GM21390 (cell line): ENCODE results near the gene PALM2AKAP2.

Experiments used
- ATAC-seq: cut with Tn5 transposase; IDR thresholded peaks from one replicate; pipeline ENCODE4 v1.9.1; 2021; ENCODE audit not compliant: unreplicated experiment

Gene PALM2AKAP2

DNA sequence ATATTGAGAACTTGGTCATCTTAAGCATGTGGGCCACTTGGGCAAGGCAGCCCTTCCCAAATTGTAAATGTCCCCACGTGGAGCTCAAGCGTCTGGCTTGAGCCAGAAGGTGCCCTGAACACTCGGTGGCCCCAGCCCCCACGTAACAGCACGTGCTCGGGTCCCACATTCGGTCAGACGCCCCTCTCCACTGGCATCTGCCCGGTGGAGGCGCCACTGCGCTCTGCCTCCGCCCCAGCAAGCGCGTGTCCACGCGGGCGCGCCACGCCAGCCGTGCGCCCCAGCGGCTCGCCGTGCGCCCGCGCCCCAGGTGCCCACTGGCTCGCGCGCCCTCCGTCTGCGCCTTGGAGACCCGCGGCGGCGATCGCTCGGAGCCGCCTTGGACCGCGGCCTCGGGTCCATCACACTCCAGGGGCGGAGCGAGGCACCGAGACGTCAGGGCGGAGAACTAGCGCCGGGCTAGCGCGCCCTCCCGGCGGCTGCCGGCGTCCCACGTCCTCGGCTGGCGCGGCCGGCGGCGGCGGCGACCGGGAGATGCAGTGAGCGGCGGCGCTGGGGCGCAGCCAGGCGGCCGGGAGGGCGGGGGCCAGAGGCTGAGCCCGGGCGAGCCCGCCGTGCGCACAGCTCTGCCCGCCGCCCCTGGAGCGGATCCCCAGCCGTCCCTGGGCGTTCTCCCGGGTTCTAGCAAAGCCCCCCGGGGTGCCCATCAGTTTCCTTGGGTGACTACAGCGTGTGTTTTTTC lies at the start of gene PALM2AKAP2:
Gene PALM2AKAP2, plus strand, starts transcription at position 488 of the 742 bp plus-strand sequence. CDS start 291 bp downstream, outside the sequence.
- no peak for ATAC-seq

DNA sequence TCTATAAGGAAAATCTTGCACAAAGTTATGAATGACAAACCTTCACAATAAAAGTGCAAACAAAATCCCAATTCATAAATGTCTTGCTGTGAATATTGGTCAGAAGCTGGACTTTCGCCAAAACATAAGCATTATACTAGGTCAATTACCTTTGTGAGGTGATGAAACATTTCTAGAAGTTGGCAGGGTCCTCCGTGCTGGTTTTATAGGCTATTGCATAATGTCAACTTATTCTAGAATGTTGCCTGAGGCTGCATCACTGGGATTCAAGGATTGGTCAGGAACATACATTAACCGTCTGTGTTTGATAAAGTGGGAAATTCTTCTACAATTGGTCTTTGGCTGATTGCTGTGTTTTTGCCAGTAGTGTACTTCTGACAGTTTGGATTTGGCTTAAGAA lies 49.8 kb upstream of the PALM2AKAP2 start:
- ATAC-seq: no peak

DNA sequence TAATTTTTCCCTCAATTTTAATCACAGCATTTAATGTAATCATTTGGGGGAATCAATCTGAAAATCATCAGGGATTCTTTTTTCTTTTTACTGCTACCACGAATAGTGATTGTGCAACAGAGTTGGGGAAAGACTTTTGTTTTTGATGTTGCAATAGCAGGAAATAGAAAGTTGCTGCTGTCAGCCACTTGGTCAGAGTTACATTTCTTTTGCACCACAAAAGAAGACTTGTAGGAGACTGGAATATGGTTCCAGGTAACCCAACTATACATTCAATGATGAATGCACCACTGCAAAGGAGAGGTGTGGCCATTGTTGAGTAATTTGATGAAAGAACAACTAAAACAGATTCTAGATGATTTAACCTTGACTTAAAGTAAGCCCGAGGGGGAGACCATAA lies 46.3 kb upstream of the PALM2AKAP2 start:
- ATAC-seq: no peak

DNA sequence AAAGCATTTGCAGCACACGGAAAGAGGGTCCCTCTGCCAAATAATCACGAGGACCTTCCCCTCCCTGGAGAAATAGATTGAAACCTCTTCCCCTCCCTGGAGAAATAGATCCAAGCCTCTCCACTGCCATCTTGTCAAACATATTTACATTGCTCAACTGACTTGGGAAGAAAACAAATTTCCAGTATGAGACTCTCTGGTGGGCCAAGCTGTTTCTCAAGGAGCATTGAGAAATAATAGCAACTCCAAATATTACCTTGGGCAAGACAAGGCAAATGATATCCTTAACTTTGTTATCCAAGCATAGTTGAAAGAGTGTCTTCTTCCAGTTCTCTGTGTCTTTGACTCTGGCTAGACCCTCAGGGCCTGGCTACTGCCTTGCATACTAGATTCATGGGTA lies 45.2 kb upstream of the PALM2AKAP2 start:
- no peak for ATAC-seq

DNA sequence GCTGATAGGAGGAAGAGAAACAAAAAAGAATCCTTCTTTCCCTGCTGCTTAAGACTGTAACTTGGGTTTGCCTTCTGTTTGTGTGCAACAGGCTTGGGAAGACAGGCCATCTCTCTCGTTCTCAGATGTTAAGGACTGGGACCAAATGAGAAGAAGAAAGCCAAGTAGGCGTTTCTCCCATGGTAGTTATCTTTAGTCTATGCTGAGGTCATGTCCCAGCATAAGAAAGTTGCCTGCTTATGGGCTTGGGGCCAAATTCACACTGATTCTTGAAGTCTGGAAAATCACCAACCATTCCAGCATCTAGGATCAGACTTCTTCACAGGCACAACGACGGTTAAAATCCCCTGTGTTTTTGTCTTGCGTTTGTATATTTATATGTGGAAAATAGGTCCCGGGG lies 44.2 kb upstream of the PALM2AKAP2 start:
- no peak for ATAC-seq

DNA sequence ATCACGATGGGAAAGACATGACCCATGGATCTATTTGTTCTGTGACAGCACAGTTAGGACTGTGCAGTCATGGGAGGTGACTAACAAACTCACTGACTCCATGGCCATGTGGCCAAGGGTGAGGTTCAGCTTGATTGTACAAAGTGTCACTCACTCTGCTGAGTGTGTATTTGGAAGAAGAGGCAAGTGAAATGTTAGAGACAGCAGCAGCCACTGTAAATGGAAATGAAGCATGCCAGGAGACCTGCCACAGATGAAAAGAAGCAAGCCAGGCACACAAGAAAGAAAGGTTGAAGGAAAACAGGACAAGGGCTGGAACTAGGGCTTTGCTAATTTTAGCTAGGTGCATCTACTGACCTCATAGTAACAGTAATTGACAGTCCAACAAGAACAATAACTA lies 42.7 kb upstream of the PALM2AKAP2 start:
- no peak for ATAC-seq

DNA sequence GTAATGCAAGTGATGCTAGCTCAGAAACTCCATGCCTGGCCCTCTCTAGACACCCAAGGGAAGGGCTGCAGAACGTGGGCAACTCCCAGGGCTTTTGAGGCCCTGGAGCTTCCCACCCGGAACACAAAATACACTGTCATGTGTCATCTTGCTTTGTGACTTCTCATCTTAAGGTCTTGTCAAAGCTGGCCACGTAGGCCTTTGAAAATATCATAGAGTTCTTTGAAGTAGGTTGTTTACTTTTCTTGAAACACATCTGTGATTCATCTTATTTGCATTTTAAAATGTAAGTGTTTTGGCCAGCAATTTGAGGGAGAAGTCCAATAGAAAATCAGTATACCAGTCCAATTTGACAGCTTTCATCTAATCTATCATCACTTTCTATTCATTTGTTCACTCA lies 40.2 kb upstream of the PALM2AKAP2 start:
- no peak for ATAC-seq

DNA sequence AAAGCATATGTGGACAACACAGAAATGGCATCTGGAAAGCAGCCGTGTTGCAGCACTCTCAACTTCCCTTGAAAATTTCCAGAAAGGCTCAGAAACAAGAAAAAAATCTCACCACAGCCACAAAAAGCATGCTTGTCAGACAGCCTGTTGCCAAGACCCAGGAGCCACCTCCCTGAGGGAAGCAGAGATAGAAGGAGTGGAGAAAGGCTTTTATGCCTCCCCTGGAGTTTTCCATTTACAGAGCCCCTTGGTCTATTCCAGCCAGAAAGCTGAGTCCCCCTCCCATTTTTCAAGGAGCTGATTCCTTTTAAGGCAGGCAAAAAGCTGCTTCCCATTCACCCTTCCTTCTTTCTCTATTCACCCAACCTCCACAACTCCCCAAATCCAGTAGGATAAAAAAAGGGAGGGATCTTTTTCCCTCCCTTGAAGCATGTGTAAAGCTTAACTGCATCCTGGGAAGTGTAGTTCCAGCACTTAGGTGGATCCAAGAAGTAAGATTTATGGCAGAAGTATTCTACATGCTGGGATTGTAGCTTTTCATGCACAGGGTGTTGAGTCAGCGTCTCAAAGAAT lies 37.1 kb upstream of the PALM2AKAP2 start:
- ATAC-seq: no peak

DNA sequence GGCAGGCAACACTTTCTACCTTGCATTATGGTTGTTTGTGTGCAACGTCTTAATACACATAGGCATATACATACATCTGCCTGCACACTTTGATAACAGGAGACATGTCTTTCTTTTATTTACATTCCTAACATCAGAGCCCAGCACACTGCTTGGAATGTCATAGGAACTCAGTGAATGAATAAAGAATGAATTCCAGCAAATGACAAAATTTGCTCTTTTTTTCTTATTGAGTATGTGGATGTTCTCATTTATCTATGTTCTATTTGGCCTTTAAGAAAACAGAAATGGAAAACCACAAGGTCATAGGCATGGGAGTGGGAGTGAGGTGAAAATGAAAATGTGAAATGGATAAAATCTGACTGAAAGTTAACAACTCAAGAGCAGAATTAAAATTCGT lies 36.3 kb upstream of the PALM2AKAP2 start:
- no peak for ATAC-seq

DNA sequence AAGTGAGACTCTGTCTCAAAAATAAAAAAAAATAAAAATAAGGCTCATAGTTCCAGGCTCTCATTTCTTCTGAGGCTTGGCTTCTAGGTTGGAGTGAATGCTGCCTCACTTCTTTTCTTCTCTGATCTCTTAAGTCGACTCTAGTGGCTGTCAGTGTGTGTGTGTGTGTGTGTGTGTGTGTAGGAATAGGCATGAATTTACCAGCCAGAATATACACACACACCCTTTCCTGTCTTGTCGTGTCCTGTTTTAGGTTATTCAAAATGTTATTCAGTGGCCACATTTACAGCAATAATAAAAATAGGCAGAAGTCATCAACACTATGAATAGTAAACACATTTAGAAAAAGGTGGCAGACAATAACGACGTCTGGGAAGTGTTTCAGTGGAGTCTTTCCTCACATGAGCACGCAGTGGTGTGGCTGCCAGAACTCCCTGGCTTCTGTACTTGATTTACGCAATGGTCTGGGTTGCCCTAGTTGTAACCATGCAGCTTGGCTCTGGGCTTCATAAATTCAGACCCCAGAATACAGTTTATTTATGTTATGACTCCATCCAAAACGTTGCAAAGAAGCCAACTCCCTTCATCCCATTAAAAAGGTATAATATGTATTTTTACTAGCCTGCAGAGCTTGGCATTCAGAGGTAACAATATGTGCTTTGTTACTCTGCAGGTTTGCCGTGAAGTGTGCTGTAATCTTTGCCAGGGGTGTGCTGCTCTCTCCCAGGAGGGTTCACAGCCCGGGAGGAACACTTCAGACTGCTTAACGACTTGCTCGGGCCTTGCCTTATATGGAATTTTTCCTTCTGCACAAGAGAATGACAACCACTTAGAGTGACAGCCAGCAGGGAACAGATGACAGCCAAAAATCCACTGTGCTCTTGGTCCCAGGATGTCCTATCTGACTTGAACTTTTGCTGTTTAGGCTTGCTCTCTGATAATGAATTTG lies 34.4 kb upstream of the PALM2AKAP2 start:
- ATAC-seq: no peak

DNA sequence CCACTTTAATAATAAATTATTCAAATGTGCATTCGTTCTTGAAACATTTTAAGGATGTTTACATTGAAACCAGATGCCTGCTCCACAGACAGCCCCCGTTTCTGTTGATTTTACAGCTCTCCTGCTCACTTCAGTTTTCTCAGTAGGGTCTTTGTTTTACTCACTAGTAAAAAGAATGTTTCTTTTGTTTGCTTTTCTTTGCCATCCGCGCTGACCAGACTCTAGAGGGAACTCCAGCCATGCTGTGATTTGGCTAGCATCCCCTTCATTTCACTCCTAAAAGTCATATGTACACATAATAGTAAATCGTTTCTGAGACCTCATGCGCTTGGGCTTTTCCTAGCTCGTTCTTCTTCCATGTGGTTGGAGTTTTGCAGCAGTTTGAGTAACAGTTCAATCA lies 28.7 kb upstream of the PALM2AKAP2 start:
- no peak for ATAC-seq

DNA sequence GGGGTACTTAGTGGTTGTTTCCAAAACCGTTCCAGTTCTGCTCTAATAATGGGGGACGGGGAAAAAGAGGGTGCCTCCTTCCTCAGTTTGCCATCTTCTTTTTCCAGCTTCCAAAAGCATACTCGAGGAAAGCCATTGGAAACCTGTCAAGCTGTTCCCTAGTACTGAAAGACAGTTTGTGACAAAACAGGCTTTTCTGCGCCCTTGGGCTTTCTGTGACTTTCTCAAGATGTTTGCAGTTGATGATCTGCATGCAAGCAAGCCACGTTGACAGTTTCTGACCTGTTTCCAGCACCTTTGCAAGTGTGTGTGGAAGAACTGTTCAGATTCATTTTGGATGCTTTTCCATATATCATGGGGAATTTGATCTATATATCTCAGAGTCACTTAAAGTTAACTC lies 26.7 kb upstream of the PALM2AKAP2 start:
- no peak for ATAC-seq

DNA sequence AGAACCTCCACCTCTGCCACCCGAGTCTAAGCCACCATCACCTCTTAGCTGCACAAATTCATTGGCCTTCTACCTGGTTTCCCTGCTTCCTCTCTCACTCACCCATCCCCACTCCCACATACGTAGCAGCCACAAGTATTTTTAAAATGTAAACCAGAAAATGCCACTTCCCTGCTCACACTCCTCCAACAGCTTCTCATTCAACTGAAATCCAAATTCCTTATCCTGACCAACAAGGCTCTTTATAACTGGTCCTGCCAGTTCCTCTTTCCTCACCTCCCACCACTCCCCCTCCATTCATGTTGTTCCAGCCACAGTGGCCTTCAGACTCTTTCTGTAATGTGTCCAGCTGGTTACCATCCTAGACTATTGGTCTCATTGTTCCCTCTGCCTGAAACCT lies 25.0 kb upstream of the PALM2AKAP2 start:
- ATAC-seq: no peak

DNA sequence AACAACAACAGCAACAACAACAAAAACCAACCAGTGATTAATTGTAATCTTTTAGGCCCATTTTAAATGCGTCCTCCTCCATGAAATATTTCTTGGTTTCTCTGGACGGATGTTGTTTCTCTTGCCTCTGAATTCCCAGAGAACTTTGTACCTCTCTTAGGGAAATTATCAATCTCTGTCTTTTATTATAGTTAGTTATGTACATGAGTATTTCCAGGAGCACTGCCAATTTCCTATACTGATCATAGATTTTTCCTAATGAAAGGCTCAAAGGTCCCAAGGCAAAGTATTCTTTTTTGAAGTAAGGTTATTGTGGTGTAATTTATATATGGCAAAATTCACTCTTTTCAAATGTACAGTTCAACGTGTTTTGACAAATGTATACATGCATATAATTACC lies 20.4 kb upstream of the PALM2AKAP2 start:
- ATAC-seq: no peak

DNA sequence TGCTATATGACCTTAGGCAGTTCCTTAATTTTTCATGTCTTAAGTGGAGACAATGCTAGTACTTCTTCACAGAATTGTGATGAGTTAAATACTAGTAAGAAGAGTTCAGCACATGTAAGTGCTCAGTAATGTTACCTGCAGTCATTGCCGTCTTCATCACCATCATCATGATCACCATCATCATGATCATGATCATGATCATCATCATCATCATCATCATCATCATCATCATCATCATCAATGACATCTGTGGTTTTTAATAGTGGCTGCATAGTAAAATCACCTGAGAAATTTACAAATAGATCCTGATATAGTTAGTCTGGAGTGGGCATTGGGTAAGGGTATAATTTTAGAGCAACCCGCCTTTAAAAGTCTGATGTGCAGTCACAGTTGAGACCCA lies 14.7 kb upstream of the PALM2AKAP2 start:
- no peak for ATAC-seq

DNA sequence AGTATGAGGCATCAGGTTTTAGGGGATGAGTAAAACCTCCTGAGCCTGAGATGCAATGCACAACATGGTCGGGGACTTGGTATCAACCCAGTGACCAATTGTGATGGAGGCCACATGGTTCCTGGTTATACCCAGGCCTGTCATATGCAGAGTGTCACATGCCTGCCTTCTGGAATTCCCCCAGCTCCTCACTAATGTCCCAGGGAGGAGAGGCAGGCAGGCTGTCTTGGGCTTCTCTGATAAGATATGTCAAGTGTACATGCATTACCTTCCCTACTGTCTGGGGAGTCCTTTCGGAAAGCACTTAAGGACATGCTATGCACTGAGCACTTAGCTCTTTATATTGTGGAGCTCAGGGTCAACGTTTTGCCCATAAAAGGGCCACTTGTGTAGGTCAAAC lies 14.2 kb upstream of the PALM2AKAP2 start:
- no peak for ATAC-seq

DNA sequence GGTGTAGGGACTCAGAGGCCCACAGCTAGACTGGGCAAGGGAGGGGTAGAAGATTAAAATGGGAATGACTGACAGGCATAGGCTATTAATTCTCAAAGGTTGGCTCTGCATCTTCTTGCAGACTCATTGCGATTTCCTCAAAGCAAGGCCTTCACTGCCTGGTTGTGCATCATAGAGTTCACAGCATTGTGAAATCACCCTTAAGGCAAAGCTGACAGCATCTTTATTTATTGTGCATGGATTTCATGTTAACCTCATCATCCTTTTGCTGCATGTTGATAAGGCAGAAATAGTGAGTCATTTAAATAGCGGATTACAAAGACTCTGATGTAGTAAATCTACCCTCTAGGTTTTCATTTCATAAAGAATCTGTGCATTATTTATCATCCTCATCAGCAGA lies 13.6 kb upstream of the PALM2AKAP2 start:
- no peak for ATAC-seq

DNA sequence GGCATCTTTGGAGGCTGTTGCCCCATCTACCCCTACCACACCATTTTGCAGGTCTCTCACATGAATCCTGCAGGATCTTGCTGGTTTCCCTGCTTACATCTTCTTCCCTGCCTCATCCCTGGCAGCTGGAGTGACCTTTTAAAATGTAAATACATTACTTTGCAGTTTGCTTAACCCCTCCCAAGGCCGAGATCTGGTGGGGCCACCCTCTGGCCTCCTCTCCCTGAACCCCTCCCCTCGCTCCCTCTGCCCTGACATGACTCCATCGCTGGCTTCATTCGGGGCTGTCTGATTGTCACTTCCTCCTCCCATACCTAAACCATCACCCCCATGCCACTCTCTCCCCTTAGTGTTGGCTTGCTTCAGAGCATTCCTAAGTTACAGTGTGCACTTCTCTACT lies 12.6 kb upstream of the PALM2AKAP2 start:
- no peak for ATAC-seq

DNA sequence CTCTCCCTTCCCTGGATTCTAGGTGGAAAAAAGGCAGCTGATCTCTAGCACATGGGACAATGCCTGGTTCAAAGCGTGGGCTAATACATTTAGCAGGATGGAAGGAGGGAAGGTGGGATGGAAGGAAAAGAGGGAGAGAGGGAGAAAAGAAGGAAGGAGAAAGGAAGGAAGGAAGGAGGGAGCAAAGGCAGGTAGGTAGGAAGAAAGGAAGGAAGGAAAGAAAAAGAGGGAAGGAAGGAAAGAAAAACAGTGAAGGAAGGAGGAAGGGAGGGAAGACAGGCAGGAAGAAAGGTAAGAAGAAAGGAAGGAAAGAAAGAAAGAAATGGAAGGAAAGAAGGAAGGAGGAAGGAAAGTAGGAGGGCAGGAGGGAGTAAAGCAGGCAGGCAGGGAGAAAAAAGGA lies 12.2 kb upstream of the PALM2AKAP2 start:
- ATAC-seq: no peak

DNA sequence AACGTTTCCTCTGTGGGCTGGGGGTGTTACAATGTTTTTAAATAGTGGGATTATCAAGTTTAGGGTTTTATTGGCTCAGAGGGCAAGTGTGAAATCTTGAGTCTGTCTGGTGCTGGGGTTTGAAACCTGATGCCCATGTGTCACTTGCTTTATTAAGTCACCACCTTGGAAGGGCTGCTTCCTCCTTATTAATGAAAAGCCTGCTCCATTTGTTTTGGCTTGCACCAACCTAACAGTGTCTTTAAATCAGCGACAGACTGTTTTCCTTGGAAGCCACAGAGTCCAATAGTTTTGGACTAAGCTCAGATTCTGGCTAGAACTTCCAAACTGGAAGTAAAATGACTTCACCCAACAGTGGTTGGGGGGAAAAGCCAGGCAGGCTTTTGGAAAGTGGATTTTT lies 10.7 kb upstream of the PALM2AKAP2 start:
- no peak for ATAC-seq

DNA sequence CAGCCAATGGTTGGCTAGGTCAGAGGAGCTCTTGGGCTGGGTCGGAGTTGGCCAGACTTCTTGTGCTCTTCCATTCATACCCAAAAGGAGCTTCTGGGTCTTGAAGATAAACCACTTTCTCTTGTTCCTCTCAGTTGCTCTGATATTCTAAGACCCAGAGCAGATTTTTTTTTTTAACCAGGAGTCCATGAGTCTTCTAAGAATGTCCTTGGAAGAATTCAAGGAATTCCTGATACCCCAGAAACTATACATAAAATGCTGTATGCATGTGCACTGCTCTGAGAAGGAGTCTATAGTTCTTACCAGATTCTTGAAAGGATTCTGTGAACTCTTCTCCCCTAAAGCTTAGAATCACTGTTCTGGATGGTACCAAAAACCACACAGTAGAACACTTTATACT lies 9.9 kb upstream of the PALM2AKAP2 start:
- ATAC-seq: no peak

DNA sequence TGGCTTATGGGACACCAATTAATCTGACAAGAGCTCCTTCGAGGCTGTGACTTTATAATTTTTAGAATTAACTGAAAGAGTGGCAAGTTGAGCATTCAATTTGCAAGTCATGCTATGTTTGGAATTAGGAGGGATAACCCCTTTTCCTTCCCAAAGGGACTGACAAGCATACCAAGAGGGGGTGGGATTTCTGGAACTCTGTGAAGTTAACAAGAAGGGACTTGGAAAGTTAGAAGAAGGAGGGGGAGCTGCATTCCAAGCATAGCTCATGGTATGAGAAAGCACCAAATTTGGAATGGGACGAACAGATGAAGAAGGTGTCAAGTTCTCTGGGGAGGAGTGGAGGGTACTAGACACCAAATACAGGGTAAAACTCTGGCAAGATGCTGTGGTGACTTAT lies 8.9 kb upstream of the PALM2AKAP2 start:
- ATAC-seq: no peak
